Nucleus accumbens (tissue), 56 donors: ENCODE results near the gene TBC1D22A.

Experiments used
- DNase-seq, 56 donors: peaks; one replicate each; lab custom pipeline; 2025; lab: John Stamatoyannopoulos, UW

The TBC1D22A gene

DNA sequence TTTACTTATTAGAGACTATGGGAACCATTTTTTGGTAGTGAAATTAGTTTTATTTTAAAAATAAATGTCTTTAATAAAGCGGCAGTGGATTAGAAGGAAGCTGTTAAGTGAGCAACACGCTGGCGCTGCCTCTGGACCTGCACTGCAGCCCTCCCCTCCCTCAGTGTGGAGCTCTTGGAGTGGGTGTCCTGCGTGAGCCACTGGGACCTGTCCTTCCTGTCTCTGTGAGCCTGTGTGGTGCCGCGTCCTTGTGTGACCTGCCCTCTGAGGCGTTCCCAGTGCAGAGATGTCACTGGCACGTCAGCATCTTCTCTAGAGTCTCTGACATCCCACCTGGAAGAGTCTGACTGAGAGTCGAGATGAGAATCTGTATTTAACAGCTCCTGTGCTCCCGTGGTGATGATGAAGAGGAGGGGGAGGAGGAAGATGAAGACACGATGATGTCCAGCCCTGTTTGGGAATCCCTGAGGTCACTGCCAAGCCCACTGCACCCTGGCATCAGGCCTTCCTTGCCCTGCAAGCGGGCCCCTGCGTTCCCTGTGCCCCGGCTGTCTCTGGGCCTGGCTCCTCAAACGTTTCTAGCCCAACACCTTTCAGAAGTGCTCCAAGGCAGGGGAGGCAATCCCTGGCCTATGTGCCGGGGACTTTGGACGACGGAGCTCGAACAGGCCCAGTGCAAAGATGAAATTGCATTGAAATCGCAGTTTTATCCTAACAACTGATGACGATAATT is 271.8 kb downstream of the TBC1D22A start:
- no peak for DNase-seq

DNA sequence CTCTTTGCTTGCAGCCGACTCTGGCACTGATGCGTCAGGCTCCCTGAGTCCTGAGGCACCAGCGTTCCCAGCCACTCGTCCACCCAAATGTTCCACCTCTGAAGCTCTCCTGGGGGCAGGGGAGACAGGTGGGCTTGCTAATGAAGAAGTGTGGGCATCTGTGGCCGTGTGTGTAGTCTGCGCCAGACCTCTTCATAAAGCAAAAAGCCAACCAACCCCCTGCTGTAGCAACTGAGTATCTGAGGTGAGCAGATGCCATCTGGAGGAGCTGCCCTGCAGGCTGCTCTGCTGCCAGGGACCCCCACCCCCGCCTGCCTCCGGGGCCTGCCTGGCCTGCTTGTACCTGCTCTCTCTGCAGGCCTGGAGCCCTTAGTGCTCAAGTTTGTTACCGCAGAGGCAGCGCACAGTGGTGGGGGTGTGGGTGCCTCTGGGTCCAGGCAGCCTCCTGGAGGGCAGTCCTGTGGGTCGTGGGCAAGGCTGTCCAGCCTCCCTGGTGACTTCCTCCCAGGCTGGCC is 272.5 kb downstream of the TBC1D22A start:
- DNase-seq = no peak

DNA sequence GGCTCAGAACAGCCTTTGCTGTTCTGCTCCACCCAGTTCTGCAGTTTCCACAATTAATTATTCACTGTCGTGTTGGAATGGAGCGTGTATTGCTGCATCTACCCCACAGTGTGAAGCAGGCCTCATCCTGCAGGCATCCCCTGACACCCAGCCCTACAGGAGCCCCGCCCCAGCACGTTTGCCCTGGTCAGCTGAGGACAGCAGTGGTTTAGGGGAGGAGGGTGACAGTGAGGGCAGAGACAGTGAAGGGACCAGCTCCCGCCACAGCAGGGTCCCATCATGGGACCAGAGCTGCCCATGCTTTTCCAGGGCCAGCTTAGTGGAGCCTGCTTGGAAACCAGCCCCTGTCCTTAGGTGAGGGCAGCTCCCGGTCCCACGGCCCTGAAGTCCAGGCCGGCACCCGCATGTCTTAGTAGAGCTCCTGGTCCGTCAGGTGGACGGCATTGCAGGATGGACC is 273.0 kb downstream of the TBC1D22A start:
- no peak for DNase-seq

DNA sequence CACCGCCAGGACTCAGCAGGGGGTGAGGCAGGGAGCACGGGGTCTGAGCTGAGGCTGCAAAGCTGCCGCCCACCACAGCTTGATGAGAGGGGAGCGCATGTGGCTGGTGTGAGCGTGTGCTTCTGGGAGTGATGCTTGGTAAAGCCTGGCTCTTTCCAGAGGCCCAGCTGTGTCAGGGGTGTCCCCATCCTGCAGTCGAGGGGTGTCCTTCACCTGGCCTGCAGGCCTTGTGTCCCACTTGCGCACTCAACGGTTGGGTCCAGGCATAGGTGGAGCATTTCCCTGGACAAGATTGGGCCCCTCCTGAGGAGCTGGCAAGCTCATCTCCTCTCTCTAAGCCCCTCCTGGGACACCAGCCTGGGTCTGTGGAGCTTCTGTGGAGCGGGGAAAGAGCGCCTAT is 273.9 kb downstream of the TBC1D22A start:
- DNase-seq = no peak

DNA sequence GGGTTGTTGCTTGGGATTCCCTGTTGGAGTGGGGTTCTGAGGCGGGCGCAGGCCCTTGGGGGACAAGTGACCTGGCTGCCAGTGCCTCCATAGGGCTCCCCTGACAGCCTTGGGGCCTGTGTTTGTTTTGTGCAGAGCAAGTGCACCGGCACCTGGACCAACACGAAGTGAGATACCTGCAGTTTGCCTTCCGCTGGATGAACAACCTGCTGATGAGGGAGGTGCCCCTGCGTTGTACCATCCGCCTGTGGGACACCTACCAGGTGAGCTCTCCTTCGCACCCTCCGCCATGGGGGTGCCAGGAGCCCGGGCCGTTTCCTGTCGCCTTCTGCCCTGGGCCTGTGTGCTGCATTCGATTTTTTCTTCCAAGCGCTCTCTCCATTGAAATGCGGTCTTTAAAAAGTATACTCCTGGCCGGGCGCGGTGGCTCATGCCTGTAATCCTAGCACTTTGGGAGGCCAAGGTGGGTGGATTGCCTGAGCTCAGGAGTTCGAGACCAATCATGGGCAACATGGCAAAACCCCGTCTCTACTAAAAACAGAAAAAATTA is 274.6 kb downstream of the TBC1D22A start:
- DNase-seq = no peak

DNA sequence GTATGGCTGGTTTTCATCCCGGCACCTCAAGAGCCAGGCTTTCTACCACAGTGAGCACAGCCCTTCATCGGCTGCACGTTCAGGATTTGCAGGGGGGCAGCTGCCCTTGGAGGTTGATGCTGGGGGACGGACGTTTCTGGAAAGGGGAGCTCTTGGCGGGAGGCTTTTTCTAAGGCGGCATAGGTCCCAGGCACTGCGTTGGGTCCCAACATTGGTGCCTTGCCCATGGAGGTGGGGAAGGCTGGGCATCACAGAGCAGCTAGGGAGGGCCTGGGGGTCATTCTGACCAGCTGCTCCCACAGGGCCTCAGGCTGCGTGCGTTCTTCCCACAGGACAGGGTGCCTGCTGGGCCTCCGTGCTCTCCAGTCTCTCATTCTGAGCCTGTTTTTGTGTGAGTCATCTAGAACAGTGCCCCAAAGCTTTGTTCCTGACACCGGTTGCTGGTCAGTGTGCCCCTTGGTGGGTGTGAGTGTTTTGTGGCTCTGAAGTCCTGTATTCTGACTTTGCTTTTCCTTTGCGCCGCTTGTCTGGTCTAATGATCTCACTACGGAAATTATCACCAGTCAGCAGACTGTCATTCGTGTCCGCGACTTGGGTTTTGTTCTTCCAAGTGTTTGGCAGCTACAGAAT is 275.9 kb downstream of the TBC1D22A start:
- no peak for DNase-seq

DNA sequence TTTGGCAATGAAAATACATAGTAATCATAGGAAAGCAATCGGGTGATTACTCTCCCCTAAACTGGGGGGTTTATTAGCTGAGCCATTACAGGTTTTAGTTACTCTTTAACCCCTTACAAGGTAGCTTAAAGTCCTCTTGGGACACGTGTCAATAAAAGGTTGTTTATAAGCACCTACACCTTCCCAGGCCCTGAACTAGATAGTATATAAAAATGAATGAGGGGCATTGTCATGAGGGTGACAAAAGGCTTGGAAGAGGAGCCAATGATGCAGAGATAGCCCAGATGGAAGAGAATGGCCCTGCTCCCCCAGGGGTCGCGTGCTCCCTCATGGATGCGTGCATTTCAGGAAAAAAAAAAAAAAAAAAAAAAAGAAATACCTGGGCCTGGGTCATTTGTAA is 276.9 kb downstream of the TBC1D22A start:
- DNase-seq = no peak

DNA sequence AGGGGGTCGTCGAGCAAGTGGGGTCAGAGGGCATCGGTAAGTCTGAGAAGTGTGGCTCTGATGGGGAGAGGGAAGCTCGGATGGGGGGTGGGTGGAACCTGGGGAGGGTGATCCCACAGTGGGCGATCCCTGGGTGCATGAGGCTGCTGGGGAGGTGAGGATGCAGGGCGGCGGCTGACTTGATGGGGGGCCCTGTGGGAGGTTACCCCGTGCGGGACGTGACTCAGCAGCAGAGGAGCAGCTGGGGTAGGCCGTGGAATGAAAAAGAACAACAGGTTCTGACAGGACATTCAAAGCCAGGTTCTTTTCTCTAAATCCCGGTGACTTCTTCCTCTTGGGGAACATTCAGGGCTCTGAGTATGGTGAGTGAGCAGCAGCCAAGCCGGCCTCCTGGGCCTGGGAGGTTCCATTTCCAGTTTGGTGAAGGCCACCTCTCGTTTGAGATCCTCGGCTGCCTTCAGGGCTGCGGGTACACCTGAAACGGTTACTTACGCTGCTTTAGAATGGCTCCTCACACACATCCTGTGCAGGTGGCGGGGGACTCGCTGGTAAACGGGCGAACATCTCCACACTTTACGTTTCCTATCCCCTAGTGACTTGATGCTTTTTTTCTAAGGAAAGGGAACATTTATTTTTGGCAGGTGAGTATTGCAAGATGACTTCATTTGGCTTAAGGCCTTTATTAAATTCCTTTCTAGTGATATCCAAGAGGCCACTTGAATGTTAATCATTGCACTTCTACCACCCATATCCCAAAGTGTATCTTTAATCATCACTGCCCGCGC is 278.2 kb downstream of the TBC1D22A start:
- DNase-seq = no peak

DNA sequence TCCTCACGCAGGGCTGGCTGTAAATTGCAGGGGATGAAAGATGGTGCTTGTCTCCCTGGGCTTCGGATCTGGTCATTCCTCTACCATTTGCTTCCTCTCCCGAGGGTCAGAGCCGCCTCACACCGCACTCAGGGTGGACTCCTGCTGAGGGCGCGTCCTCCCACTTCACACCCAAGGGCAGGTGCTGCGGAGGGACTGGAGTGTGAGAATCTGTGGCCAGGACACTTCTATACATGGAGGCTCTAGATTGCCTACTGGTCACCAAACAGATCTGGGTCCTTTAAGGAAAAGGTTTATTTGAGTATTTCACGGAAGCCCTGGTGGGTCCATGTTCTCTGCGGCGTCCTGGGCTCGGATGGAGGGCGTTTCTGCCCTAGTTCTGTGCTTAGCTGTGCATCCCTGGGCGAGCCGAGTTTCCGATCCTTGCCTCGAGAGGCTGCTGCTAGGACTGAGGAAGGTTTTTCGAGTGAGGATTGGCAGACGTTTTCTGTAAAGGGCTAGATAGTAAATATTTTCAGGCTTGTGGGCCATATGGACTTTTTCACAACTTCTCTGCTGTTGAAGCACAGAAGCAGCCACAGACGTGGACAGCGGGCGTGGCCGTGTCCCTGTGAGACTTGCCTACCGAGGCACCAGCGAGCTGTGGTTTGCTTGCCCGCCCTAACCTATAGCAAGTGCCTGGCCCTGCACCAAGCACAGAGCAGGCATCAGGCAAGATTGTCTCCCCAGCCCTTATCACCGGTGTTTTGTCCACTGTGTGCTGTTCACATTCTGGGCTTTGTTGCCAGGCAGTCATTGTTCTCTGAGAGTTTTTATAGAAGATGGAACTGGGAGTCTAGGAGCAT is 279.0 kb downstream of the TBC1D22A start:
- no peak for DNase-seq

DNA sequence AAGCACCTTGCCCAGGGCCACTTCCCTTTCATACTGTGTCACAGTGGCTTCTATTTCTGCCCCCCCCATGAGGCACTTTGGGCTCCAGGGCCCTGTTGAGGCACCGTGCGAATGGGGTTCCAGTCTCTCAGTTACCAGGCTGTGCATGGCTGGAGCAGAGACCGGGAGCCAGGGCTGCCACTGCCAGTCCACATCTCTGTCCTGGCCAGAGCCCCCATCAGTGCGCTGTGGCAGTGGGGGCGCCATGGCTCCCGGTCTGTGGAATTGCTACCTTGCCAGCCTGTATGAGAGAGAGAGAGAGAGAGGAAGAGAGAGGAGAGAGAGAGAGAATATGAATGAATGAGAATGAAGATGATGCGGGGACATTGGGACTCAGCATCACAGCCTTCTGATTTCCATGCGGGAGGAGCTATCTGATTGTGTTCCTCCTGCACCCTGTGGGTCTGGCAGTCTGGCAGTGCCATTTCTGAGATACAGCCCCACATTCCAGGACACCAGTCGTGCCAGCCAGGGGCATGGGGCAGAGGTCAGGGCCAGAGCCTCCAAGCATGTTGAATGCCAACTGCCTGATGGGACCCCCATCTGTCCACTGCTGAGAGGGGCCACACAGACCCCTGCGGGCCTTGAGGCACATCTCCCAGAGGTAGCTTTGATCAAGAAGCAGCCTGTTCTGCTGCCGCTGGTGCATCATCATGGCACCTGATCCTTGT is 279.8 kb downstream of the TBC1D22A start:
- DNase-seq = no peak

DNA sequence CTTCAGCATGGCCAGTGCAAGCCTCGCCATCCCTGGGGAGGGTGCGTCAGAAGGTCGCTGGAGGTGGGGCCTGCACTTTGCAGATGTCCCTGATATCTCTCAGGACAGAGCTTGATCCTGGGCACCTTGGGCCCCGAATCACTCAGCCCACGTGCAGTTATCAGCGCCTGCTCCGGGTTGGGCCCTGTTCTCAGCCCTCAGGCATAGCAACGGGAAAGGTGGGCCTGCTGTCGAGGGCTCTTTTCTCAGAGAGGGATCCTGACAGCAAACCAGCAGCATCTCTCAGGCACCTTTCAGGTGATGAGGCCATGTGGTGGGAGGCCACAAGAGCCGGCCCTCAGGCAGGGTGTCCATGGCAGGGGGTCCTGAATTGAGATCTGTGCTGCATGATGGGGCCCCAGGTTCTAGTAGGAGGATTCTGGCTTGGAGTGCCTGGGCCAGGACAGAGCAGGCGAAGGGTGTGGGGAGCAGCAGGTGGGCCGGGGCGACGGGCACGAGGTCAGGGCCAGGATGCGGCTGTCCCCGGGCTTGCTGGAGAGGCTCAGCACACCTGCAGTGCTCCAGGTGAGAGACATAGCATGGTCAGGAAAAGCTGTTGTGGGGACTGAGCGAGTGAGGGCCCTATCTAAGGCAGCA is 280.5 kb downstream of the TBC1D22A start:
- DNase-seq = no peak

DNA sequence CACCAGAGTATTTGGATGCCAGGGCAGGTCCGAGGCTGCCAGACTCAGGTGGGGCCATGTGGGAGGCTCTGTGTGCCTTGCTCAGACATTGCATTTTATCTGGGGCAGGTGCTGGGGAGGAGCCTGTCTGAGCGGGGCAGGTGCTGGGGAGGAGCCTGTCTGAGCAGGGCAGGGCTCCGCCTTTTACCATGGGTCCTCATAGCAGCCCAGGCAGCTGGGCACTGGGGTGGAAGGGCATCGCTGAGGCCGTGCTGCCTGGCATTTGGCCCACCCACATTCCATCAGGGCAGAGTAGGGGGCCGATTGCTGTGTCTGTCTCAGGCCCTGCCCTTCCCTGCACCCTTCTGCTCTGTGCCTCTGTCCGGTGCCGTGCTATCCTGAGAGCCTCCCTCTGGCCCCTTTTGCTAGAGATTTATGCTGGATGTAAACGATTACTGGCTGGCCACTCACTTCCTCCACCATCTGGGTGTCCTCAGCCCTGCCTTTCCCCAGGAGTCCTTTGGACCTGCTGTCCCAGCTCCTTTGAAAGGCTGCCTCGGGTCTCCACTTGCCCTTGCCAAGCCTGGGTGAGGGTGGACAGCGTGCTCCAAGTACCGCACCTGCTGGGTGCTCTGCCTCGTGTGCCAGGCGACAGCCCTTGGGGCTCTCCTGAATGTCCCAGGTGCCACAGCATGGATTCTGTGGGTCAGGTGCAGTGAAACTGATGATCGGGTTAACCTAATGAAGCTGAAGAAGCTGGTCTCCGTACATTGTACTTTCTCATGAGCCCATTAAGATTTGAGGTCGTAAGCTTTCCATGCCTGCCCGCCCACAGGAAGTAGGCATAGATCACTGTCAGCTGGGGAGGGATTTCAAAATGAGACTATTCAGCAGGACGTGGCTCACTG is 281.6 kb downstream of the TBC1D22A start:
- no peak for DNase-seq

DNA sequence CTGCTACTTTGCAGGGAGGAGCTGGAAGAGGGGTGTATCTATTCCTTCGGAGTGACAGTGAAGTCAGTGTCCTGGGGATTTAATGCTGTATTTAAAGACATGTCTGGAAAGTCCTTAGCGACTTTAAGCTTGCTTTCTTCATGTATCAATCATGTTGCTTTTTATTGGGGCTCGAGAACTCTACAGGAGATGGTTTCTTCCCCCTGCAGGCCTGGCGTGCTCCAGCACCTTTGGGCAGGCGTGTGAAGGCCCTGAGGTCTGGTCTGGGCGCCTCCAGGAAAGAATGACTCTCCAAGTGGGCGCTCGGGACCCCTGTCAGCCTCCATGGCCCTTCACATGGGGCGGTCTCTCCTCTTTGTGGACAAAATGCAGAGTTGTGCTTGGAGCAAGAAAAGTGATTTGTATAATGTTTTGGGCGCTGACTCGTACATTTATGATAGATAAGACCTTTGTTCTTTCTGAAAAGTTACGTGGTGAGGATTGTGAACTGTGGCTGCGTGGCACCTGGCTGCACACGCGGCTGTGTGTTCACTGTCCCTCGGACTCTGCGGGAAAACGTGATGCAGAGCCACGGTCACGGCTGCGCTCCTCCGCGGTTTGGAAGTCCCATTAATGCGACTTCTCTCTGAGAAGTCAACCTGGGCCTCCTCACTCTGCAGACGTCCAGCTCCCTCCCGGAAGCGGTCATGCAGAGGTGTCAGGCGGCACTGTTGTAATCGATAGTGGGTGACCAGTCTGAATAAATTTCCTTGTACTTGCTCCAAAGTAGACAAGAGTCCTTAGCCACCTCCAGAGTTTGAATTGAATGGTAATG is 282.5 kb downstream of the TBC1D22A start:
- no peak for DNase-seq

DNA sequence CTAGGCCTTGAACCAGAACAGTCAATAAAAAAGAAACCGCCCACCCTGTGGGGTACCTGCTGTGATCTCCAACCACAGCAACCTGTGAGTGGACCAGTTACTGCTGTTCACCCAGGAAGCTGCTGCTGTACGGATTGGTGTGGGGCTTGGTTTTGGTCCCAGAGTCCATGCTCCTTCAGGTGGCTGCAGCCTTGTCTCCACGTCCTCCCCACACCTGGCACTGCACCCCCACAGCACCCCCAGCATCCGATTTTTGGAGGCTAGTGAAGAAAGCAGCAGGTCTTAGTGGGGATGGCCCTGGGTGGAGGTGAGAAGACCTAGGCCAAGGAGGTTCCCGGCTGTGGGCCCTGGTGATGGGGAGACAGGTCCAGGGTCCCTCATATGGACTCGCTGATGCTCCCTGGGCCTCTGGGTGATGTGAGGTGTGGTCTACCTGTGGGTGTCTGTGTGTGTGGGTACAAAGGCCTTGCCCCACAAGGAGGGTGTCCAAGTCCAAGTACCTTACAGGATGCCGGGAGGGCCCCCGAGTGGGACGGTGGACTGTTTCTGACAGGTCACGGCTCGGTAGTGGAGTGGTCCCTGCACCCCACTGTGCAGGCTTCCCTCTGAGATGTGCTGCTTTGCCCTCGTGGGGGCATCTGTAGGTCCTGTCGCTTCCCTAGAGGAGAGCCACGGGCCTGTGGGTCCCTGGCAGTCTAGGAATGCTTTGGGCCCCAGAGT is 283.4 kb downstream of the TBC1D22A start:
- DNase-seq = no peak

DNA sequence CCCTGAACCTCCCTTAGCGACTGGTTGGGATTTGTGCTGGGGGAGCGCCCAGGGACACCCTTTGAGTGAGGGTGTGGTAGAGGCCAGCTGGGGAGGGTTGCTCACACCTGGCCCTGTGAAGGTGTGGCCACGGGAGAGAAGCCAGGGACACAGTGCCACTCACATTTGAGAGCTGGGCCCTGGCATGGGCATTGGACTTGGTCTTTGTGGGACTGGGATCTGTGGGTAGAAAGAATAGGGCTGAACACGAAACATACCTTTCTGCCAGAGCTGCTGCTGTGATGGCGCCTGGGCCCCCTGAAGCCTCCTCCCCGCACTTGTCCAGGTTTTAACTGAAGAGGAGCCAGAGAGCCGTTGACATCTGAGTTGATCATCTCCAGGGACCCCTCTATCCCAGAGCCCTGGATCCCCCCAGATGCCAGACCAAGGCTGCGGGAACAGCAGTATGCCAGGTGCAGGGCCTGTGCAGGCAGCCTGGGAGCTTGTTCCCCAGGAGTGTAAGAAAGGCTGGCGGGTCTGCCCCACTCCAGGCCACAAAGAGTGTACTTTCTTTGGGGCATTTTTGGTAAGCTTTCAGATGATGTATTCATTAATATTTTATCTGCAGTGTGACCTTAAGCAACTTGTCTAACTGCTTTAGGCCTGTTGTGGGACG is 284.1 kb downstream of the TBC1D22A start:
- no peak for DNase-seq
